Stimulated activated CD8-positive, alpha-beta memory T cell treated with anti-CD3 and anti-CD28 coated beads, Interleukin-15, amount 100 ng/mL, for 1 hour (primary cell): ENCODE data around the gene FERMT2.

Experiments
- DNase-seq: peaks from one replicate; pipeline ENCODE4 v3.0.0-alpha.2; 2020; ENCODE audit warnings: low read depth

FERMT2 gene

GRCh38 chr14:52950898-52951680 is at the start of gene FERMT2:
Gene FERMT2, minus strand, starts transcription at chr14:52951050. Its CDS starts 482 bp downstream, at chr14:52950568.
- DNase-seq = no peak

- no peak for DNase-seq
These were observed 47.6 kb upstream of the FERMT2 start for GRCh38 chr14:52998376-52999015.

GRCh38 chr14:52996493-52996892 is 45.6 kb upstream of the FERMT2 start:
- DNase-seq = no peak

GRCh38 chr14:52995998-52996397 is 45.1 kb upstream of the FERMT2 start:
- no peak for DNase-seq

GRCh38 chr14:52992236-52992870 is 41.5 kb upstream of the FERMT2 start:
- no peak for DNase-seq

- no peak for DNase-seq
These were observed 37.3 kb upstream of the FERMT2 start for GRCh38 chr14:52988139-52988538.

- no peak for DNase-seq
These were observed 36.7 kb upstream of the FERMT2 start for GRCh38 chr14:52987514-52987913.

- no peak for DNase-seq
These were observed 36.2 kb upstream of the FERMT2 start for GRCh38 chr14:52987042-52987441.

- DNase-seq = no peak
These were observed 26.9 kb upstream of the FERMT2 start for GRCh38 chr14:52977798-52978197.

GRCh38 chr14:52974406-52974805 is 23.6 kb upstream of the FERMT2 start:
- no peak for DNase-seq

- DNase-seq = peak; percentile 14
These were observed 10.3 kb upstream of the FERMT2 start for GRCh38 chr14:52961060-52961639.

- DNase-seq = no peak
These were observed 9.8 kb upstream of the FERMT2 start for GRCh38 chr14:52960627-52961026.

GRCh38 chr14:52954346-52955214 is 3.7 kb upstream of the FERMT2 start:
- DNase-seq = no peak

GRCh38 chr14:52951681-52952554 is 1.1 kb upstream of the FERMT2 start:
- no peak for DNase-seq

- DNase-seq = no peak
These were observed 396 bp downstream of the FERMT2 start for GRCh38 chr14:52950410-52950897.

- DNase-seq = no peak
These were observed 990 bp downstream of the FERMT2 start for GRCh38 chr14:52949711-52950409.

GRCh38 chr14:52949249-52949648 is 1.6 kb downstream of the FERMT2 start:
- no peak for DNase-seq

GRCh38 chr14:52948836-52949235 is 2.0 kb downstream of the FERMT2 start:
- DNase-seq = no peak

GRCh38 chr14:52948039-52948438 is 2.8 kb downstream of the FERMT2 start:
- DNase-seq = no peak

- DNase-seq = no peak
These were observed 6.6 kb downstream of the FERMT2 start for GRCh38 chr14:52944254-52944653.
